22Rv1 (cell line): Measurements from ENCODE around the gene TRPV2.

ENCODE experiments used
- ZFX ChIP-seq: fragments of 450-650 bp; IDR thresholded peaks from 2 replicates; pipeline ENCODE4 v1.6.1; 2017; ENCODE audit warnings: antibody characterized with exemption, borderline replicate concordance
- TF ChIP-seq, protein P1 (sequence below): fragments of 450-650 bp; IDR thresholded peaks from 2 replicates; pipeline ENCODE4 v1.5.1; 2017; ENCODE audit warnings: mild to moderate bottlenecking

DNA sequence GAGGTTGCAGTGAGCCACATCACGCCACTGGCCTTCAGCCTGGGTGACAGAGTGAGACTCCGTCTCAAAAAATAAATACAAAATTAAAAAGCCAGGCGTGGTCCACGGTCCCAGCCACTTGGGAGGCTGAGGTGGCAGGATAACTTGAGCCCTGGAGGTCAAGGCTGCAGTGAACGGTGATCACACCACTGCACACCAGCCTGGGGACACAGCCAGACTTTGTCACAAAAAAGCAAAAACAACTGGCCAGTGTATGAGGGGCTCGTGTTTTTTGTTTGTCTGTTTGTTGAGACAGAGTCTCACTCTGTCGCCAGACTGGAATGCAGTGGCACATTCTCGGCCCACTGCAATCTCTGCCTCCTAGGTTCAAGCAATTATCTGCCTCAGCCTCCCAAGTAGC is 35.7 kb upstream of the TRPV2 start:
- TF ChIP-seq, protein P1, sequence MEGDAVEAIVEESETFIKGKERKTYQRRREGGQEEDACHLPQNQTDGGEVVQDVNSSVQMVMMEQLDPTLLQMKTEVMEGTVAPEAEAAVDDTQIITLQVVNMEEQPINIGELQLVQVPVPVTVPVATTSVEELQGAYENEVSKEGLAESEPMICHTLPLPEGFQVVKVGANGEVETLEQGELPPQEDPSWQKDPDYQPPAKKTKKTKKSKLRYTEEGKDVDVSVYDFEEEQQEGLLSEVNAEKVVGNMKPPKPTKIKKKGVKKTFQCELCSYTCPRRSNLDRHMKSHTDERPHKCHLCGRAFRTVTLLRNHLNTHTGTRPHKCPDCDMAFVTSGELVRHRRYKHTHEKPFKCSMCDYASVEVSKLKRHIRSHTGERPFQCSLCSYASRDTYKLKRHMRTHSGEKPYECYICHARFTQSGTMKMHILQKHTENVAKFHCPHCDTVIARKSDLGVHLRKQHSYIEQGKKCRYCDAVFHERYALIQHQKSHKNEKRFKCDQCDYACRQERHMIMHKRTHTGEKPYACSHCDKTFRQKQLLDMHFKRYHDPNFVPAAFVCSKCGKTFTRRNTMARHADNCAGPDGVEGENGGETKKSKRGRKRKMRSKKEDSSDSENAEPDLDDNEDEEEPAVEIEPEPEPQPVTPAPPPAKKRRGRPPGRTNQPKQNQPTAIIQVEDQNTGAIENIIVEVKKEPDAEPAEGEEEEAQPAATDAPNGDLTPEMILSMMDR, result no peak
- no peak for TF ChIP-seq ZFX
